HEK293T (cell line): Measurements from ENCODE around the gene GTPBP3.

Source experiments
- CTCF ChIA-PET: fragments of 350-600 bp; formaldehyde crosslinking; extraction: SDS; loops from one replicate; lab custom pipeline; 2021; ENCODE audit warnings: antibody characterized with exemption, inconsistent platforms; lab: Yijun Ruan, JAX
- POLR2A ChIA-PET: fragments of 350-600 bp; formaldehyde crosslinking; extraction: SDS; loops from one replicate; lab custom pipeline; 2020; ENCODE audit warnings: antibody characterized with exemption, inconsistent platforms; lab: Yijun Ruan, JAX
- DNase-seq: peaks from one replicate; pipeline ENCODE4 v3.0.0; 2012; ENCODE audit warnings: mixed read lengths; ENCODE audit errors: extremely low spot score
- ARNT ChIP-seq: fragments of 450-650 bp; IDR thresholded peaks from 2 replicates; pipeline ENCODE4 v1.6.1; 2017; ENCODE audit warnings: mild to moderate bottlenecking
- BHLHE40 ChIP-seq: fragments of 450-650 bp; IDR thresholded peaks from 2 replicates; pipeline ENCODE4 v1.6.1; 2016; ENCODE audit warnings: mild to moderate bottlenecking, moderate library complexity, borderline replicate concordance
- CTBP1 ChIP-seq: fragments of 450-650 bp; IDR thresholded peaks from 2 replicates; pipeline ENCODE4 v1.6.1; 2016; ENCODE audit warnings: borderline replicate concordance
- ELF4 ChIP-seq: fragments of 450-650 bp; IDR thresholded peaks from 2 replicates; pipeline ENCODE4 v1.6.1; 2017; ENCODE audit warnings: antibody characterized with exemption
- FOXA1 ChIP-seq: fragments of 450-650 bp; IDR thresholded peaks from 2 replicates; pipeline ENCODE4 v1.6.1; 2016; ENCODE audit warnings: mild to moderate bottlenecking
- FOXK2 ChIP-seq: fragments of 450-650 bp; IDR thresholded peaks from 2 replicates; pipeline ENCODE4 v1.6.1; 2016; ENCODE audit warnings: mild to moderate bottlenecking
- FOXM1 ChIP-seq: fragments of 450-650 bp; IDR thresholded peaks from 2 replicates; pipeline ENCODE4 v1.6.1; 2017; ENCODE audit warnings: mild to moderate bottlenecking, borderline replicate concordance
- HDGF ChIP-seq: fragments of 450-650 bp; IDR thresholded peaks from 2 replicates; pipeline ENCODE4 v1.6.1; 2017; ENCODE audit warnings: antibody characterized with exemption, borderline replicate concordance
- L3MBTL2 ChIP-seq: fragments of 450-650 bp; conservative IDR thresholded peaks from 2 replicates; pipeline ENCODE4 v1.6.1; 2016; ENCODE audit warnings: mild to moderate bottlenecking
- LEF1 ChIP-seq: fragments of 450-650 bp; IDR thresholded peaks from 2 replicates; pipeline ENCODE4 v1.6.1; 2017; ENCODE audit warnings: mild to moderate bottlenecking, borderline replicate concordance
- NFRKB ChIP-seq: fragments of 450-650 bp; IDR thresholded peaks from 2 replicates; pipeline ENCODE4 v1.6.1; 2016; ENCODE audit warnings: mild to moderate bottlenecking, moderate library complexity
- SP1 ChIP-seq: fragments of 450-650 bp; IDR thresholded peaks from 2 replicates; pipeline ENCODE4 v1.6.1; 2017
- SUZ12 ChIP-seq: fragments of 450-650 bp; IDR thresholded peaks from 2 replicates; pipeline ENCODE4 v1.6.1; 2016; ENCODE audit warnings: mild to moderate bottlenecking
- TARDBP ChIP-seq: fragments of 450-650 bp; IDR thresholded peaks from 2 replicates; pipeline ENCODE4 v1.6.1; 2016
- ZNF384 ChIP-seq: fragments of 450-650 bp; IDR thresholded peaks from 2 replicates; pipeline ENCODE4 v1.6.1; 2016
- TF ChIP-seq, protein P1 (sequence below): fragments of 450-650 bp; IDR thresholded peaks from 2 replicates; pipeline ENCODE4 v1.6.1; 2016

GTPBP3 gene

DNA sequence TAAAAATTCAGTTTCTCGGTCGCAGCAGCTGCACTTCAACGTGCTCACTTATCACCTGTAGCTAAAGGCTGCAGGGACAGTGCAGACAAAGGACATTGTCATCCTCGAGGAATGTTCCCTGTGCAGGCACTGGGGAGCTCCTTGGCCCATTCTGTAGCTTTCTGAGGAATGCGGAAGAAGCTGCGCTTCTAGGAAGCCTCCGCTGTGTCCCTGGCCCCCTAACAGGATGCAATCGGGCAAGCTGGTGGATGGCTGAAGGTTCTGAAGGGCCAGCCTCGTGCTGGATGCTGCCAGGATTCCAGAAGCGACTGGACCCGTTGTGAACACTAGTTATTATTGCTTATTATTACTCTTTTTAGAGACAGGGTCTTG lies 10.8 kb upstream of the GTPBP3 start:
- TF ChIP-seq L3MBTL2 (no peak), FOXK2 (no peak), FOXA1 (no peak), ELF4 (no peak), BHLHE40 (no peak), SUZ12 (no peak), TARDBP (no peak)
- ChIA-PET CTCF (no interaction called here), POLR2A (interaction anchor here (0.9 to 3.7 kb wide), 2 partner anchors 16 to 17 kb away, joined by 3 to 16 read pairs; partner anchors contain the start of gene DDA1)
- DNase-seq = no peak

DNA sequence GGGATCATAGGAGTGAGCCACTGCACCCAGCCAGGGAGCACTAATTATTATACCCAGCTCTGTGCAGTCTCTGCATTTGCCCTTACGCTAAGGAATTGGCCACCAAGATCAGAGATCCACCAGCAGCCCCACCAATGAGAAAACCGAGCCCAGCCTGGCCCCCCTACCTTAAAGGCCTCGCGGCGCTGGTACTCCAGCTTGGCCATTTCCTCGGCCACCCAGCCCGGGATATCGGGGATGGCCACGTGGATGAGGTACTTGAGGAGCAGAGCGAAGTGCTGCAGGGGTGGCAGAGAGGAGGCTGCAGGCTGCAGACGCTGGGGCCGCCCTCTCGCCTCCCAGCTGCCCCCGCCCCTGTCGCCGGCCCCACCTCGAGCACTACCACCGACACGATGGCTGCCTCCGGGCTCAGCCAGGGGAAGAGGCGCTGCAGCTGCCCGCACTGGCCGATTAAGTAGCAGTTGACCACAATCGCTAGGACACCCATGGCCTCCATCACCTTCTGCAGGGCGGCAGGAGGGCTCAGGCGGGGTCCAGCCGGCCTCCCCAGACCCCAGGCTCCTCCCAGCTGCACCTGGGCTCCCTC lies 10.2 kb upstream of the GTPBP3 start:
- DNase-seq = no peak
- POLR2A ChIA-PET = interaction anchor here (0.7 to 3.7 kb wide), 4 partner anchors 14 to 22 kb away, joined by 3 to 16 read pairs (median 4); partner anchors contain the start of genes DDA1 and MRPL34
- CTCF ChIA-PET = interaction anchor here (0.6 kb wide), 4 partner anchors 22 to 978 kb away, joined by 3 read pairs; partner anchors contain the start of genes ABHD8 and MRPL34
- TF ChIP-seq FOXM1 (no peak), FOXK2 (no peak), SUZ12 (no peak), HDGF (no peak), FOXA1 (no peak), LEF1 (no peak), NFRKB (no peak), CTBP1 (no peak), TARDBP (no peak), BHLHE40 (no peak), ELF4 (no peak), ZNF384 (no peak), L3MBTL2 (no peak; the same call in none of the 2 replicates), ARNT (no peak)
- TF ChIP-seq, protein P1, sequence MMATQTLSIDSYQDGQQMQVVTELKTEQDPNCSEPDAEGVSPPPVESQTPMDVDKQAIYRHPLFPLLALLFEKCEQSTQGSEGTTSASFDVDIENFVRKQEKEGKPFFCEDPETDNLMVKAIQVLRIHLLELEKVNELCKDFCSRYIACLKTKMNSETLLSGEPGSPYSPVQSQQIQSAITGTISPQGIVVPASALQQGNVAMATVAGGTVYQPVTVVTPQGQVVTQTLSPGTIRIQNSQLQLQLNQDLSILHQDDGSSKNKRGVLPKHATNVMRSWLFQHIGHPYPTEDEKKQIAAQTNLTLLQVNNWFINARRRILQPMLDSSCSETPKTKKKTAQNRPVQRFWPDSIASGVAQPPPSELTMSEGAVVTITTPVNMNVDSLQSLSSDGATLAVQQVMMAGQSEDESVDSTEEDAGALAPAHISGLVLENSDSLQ = no peak

DNA sequence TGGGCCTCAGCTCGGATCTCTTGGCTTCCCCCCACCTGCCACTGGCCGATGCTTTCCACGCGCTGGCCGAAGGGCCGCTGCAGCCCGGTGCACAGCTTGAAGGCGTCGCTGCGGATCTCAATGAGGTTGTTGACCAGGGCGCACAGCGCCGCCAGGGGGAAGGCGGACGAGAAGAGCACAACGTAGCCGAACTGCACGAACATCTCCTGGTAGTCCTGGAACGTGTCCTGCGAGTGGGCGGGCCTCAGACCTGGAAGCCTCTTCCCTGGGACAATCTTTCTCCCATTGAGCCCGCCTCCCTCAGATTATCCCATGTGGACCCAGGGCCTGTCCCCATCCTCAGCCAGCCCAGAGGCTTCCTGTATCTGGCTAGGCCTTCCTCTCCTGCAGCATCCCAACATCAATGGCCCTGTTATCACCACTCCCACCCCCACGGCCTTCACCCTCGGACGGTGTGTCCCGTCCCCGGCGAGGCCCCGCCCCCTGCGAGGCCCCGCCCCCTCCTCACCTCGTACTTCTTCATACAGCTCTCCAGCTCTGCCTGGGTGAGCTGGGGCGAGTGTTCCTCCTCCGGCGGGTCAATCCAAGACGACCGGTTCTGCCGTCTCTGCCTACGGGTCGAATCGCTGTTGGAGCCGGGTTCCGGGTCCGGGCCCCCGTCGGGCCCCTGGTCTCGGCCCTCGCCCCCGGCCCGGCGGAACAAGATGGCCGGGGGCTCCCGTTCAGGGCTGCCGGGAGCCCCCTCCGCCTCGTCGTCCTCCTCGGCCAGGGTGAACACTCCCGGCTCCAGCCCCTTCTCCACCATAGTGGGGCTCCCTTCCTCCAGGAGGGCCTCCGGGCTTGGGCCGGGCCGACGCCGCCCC lies 9.5 kb upstream of the GTPBP3 start:
- DNase-seq = peak; percentile 87
- ChIA-PET POLR2A (interaction anchor here (0.7 to 3.7 kb wide), 3 partner anchors 15 to 23 kb away, joined by 3 to 16 read pairs (median 4); partner anchors contain the start of genes DDA1 and MRPL34), CTCF (interaction anchor here (0.6 kb wide), 4 partner anchors 23 to 977 kb away, joined by 3 read pairs; partner anchors contain the start of genes ABHD8 and MRPL34)
- TF ChIP-seq L3MBTL2 = no peak
- TF ChIP-seq, protein P1 = no peak
- TF ChIP-seq ZNF384 = no peak
- no peak for TF ChIP-seq CTBP1
- no peak for TF ChIP-seq ARNT
- TF ChIP-seq ELF4 = no peak
- TF ChIP-seq SUZ12 = no peak
- TF ChIP-seq FOXK2 = no peak

DNA sequence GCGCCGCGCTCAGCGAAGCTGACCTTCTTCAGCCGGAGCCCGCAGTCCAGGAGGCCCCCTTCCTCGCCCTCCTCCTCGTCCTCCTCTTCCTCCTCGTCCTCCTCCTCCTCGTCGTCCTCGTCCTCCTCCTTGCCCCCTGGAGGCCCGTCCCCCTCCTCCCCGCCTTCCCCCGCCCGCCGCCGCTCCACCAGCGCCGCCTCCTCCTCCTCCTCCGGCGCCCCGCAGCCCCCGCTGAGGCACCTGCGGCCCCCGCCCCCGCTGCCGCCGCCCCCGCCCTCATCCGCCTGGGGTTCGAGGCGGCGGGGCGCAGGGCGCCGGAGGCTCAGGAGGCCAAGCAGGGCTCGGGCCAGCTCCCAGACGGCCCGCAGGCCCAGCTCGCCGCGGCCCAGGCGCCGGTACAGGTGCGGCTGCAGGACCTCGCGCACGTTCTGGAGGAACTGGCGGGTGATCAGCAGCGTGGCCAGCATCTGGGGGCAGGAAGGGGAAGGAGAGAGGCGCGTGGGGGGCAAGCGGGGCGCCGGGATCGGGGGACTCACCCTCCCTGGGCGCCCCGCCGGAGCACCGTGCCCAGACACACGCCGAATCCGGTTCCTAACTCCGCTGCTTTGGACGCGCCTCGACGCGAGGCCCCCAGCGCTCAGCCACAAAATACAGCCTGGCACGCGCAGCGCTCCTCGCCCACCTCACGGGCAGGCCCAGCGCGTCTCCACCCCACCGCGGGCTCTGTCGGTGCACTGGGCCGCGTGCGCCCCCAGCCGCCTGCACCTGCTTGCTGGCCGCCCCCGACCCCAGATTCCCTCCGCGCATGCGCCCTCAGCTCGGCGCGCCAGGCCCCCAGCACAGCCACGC lies 8.6 kb upstream of the GTPBP3 start:
- ChIA-PET CTCF (no interaction called here), POLR2A (interaction anchor here (3.7 to 9.3 kb wide), 2 partner anchors 20 to 21 kb away, joined by 16 to 107 read pairs; partner anchors contain the start of genes DDA1 and MRPL34)
- DNase-seq = no peak
- no peak for TF ChIP-seq CTBP1
- no peak for TF ChIP-seq NFRKB
- no peak for TF ChIP-seq ZNF384
- TF ChIP-seq, protein P1 = no peak
- TF ChIP-seq TARDBP = no peak
- no peak for TF ChIP-seq ELF4
- TF ChIP-seq SP1 = no peak
- TF ChIP-seq HDGF = no peak
- no peak for TF ChIP-seq ARNT
- no peak for TF ChIP-seq FOXA1
- TF ChIP-seq LEF1 = no peak
- no peak for TF ChIP-seq FOXM1
